HG02840 (cell line): ENCODE results near the gene HES7.
"Not testable (repeated sequence)": the region's sequence is repeated elsewhere in the genome, so short reads cannot be mapped to it uniquely, and the experiment has no call there.

Source experiments
- ATAC-seq: cut with Tn5 transposase; IDR thresholded peaks from one replicate; pipeline ENCODE4 v1.9.1; 2021; ENCODE audit warnings: mild to moderate bottlenecking, moderate library complexity, moderate number of reproducible peaks; ENCODE audit not compliant: unreplicated experiment, low FRiP score

Gene HES7

DNA sequence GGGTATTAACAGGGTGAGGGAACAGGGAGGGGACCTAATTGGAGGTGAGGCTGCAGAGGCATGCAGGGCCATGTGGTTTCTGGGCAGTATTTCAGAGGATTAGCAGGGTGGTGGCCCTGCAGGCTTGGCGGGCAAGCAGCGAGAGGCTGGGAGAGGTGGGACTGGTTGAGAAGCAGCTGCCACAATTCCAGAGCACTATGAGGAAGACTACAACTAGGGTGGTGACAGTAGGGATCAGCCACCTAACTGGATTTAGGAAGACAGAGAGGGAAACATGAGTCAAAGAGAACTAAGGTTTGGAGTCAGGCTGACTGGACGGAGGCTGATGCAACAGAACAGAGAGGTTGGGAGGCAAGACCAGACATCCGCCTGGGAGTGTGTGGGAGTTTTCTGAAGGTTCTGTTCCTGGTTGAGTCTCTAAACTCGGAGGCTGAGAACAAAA is 17.9 kb downstream of the HES7 start:
- no peak for ATAC-seq

DNA sequence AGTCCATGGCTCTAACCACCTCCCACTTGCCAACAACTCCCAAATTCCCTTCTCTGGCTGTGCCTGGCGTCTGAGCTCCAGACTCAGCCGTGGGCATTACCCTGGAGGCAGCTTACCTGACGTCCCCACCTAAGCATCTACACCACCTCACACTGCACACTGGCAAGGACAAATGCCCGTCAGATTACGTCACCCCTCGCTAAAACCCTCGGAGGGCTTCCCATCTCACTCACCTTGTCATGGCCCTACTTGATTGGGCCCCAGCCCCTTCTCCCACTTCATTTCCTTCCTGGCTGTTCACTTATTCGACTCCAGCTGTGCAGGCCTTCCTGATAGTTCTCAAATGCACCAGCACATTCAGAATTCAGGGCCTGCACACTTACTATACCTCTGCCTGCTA is 19.0 kb downstream of the HES7 start:
- ATAC-seq = no peak

DNA sequence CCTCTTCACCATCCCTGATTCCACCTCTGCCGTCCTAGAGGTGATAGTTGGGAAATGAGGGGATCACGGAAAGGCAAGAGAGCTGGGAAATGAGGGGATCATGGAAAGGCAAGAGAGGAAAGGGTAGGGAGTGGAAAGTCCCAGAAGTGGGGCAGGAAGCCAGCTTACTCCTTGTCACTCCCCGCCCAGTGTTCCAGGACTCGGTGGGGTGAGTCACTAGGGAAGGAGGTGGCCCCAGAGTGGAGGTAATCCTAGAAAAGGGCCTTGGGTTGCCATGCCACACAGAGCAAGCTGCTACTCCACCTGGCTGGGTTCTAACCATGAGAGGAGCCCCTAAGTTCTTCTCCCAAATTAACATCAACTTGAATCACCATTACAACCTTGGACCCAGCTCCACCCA is 20.4 kb downstream of the HES7 start:
- ATAC-seq = no peak

DNA sequence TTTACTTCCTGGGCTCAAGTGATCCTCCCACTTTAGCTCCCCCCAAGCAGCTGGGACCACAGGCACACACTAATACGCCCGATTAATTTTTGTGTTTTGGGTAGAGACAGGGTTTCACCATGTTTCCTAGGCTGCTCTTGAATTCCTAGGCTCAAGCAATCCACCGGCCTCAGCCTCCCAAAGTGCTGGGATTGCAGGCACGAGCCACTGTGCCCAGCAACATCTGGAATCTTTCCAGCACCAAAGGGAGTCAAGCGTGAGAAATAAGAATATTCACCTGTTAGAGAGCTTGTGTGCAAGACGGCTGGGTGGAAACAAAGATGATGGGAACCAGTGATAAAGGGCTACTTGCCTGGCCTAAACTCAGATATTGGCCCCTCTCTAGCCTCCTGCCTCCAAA is 22.2 kb downstream of the HES7 start:
- ATAC-seq = no peak

DNA sequence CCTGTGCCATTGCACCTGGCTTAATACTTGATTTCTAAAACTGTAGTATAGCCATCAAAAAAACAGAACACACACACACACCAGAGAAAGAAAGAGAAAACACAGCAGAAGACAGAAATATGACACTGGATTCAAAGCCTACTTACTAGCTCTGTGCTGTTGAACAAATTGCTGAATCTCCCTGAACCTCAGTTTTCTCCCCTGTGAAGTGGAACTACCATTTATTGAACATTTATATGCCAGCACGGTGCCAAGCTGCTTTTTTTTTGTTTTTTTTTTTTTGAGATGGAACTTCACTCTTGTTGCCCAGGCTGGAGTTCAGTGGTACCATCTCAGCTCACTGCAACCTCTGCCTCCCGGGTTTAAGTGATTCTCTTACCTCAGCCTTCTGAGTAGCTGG is 23.1 kb downstream of the HES7 start:
- no peak for ATAC-seq

DNA sequence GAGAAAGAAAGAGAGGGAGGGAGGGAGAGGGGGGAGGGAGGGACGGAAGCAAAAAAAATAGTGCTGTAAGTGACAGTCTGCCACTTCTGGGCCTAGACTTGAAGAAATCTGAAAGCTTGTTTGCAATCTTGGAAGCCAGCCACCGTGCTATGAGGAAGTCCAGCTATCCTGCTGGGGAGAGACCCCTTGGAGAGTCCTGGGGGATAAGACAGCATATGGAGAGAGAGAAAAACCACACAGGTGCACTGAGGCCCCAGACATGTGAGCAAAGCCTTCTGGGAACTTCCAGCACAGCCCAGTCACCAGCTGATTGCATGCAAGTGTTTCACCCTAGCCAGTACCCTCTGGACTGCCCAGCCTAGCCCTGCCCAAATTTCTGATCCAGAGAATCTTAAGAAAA is 23.8 kb downstream of the HES7 start:
- ATAC-seq = no peak

DNA sequence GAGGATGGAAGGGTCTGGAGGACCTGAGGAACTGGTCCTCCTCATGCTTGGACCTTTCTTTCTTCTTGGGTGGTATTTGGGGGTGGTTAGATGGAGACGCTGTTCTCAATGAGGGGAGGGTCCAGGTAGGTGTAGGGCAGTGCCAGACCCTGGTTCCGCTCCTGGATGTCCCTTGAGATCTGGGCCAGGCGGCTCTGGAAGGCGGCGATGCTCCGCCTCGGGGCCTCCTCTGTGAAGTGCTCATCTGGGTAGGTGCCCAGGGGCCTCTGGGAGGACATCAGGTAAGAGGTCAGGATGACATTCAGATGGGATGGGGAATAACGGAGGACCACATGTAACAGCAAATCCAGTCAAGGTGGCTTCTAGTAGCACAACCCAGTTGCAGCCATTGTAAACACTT is 27.4 kb downstream of the HES7 start:
- ATAC-seq = no peak

DNA sequence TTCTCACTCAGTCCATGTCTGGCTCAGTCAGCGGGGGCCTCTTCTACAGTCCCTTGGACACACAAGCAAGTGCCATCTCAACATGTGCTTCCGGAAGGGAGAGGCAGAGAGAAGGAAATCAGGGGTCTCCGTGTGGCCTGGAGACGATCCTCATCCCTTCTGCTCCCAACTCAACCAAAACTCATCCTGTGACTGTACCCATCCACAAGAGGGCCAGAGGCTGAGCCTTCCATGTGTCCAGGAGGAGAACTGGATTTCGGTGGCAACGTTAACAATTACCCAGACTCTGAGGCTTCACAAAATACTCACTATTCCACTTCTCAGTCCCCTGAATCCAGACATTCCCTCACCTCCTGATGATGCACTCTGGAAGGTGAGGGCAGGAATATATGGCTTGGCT is 28.5 kb downstream of the HES7 start:
- no peak for ATAC-seq

DNA sequence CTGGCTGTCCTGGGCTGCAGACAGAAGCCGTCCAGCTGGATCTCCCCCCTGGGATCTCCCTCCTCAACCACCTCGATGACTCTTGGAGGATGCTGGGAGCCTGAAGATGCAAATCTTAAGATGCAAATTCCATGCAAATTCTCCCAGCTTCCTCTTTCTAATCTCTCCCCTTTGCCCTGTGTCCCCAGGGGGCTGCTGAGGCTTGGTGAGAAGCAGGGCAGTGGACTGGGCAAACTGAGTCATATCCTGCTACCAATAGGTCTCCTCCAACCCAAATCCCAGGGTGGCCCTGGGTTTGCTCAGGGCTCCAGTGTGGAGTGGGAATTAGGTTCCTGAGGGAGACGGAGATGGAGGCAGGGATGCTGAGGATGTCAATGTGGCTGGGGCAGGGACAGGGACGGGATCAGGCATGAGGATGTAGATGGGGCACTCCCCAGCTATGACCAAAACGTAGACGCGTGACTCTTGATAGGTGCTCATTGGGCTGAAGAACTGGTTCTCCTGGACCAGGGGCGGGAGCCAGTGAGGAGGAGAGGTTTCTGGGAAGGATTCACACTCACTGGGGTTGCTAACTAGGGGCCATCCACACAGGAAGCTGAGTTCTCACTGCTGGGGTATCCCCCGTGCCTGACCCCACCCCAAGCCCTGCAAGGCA is 32.7 kb downstream of the HES7 start:
- peak; percentile 60 for ATAC-seq

DNA sequence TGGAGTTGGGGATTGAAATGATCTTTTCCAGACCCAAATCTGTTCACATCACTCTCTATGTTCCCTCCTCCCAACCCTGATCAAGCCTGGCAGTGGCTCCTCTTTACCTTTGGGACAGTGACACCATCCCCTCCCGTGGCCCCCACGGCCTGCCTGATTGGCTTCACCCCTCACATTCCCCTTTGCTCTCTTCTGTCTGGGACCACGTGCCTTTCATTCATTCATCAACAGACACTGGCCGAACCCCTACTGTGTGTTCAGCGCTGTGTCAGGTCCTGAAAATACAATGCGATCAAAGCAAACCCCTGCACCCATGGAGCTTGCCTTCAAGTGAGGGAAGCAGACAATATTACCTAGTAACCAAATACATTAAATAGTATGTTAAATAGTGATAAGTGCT is 34.2 kb downstream of the HES7 start:
- ATAC-seq = no peak

DNA sequence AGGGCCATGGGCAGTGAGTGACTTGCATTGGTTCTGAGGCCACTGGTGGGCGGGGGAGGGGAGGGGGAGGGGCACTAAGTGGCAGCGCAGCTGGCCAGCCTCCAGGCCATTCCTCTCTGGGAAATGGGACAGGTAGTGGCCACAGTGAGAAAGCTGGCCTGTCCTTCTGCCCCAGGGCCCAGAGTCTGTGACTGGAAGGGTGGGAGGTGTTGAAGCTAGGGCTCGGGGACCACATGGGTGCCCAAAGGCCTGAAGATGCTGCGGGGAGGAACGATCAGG is 36.0 kb downstream of the HES7 start:
- no peak for ATAC-seq

DNA sequence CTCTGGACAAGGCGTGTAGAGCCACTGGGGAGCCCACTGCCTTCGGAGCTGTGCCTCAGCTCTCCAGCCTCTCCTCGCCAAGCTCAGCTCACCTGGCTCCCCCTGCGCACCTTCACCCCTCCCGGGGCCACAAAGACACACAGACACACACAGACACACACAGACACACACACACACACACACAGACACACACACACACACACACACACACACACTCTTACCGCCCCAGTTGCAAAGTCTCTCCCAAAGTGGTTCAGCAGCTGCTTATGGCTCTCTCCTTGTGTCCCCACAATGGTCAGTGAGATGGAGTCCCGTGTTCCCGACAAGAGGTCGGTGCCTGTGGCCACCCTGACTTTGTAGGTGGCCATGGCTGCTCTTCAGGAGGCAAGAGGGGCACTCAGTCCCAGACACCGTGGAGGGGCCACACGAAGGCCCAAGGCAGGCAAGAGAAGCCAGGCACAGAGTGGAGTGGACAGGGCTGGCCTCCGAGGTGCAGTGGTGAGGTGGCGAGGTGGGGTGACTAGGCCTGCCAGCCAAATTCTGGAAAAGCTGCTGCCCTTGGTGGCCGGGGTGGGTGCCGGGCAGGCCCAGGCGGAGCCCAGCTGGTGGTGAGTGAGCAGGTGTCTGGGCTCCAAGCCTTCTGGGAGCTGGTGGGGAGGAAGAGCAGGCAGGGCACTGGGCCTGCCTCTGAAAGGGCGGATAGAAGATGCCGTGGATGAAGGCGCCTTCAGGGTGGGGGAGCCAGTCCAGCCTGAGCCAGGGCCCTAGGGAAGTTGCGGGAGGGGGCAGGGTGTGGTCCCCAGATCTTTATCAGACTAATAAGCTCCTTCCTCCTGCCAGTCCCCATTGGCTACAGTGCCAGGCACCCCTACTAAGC is 36.6 kb downstream of the HES7 start, which contains the start of gene ALOX12B:
TSS of gene ALOX12B (minus strand) at position 642 of the 877 bp plus-strand sequence. CDS start at position 368, 274 bp downstream.
- no peak for ATAC-seq

DNA sequence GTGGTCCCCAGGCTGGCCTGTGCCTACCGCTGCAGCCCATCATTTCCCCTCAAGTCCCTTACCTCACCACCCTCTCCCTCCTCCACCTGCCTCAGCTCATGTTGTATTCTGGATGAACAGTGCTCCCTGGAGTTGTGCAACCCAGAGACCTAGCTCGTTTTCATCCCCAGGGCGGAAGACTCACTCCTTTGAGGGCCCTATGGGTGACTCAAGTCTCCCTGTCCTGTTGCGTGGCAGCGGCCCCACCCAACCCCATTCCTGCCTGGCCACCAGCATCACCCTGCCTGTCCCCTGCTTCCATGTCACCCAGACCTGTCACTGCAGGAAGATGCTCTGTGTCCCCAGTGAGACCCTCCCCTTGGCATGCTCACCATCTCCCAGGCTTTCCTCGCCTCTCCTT is 39.7 kb downstream of the HES7 start:
- no peak for ATAC-seq

DNA sequence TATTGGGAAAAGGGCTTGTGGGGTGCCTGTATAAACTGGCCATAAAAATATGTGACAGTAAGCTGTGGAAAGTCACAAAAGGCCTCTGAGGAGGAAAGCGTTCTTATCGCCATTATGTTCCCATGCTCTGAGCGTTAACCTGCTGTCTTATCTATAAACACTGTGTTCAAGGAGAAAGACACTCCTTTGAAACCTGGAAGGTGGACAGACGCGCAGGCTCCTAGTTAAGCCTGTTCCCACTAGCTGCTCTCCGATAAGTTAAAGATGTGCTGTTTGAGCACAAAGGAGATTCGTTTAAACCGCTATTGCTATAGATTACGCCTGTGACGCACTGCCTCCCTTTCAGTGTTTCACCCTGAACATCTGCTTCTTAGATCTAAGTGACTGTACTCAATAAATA is 41.6 kb downstream of the HES7 start:
- no peak for ATAC-seq

DNA sequence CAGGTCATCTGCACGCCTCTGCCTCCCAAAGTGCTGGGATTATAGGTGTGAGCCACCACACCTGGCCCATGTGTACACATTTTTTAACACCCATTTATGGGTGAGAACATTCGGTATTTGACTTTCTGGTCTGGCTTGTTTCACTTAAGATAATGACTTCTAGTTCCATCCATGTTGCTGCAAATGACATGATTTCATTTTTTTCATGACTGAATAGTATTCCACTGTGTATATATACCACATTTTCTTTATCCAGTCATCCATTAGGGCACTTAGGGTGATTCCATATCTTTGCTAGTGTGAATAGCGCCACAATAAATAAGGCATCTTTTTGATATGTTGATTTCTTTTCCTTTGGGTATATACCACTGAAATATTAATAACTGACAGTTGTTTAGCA is 42.0 kb downstream of the HES7 start:
- ATAC-seq = no peak

DNA sequence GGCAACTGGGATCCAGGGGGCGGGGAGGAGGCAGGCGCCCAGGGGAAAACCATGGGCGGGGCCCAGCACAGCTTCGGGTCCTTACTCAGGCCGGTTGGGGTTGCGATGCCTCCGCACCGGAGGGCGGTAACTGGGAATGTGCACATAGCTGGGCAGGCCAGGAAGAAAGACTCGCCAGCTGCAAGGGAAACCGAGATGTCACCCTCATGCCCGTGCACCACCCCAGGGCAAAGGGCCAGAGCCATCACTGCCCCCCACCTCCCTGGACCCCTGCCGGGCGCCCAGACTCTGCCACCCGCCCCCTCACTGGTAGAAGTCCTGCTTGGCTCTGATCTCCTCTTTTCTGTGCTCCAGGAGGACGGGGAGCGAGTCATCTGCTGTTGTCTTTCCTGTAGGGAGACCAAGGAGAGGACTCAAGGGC is 43.1 kb downstream of the HES7 start:
- ATAC-seq = no peak

DNA sequence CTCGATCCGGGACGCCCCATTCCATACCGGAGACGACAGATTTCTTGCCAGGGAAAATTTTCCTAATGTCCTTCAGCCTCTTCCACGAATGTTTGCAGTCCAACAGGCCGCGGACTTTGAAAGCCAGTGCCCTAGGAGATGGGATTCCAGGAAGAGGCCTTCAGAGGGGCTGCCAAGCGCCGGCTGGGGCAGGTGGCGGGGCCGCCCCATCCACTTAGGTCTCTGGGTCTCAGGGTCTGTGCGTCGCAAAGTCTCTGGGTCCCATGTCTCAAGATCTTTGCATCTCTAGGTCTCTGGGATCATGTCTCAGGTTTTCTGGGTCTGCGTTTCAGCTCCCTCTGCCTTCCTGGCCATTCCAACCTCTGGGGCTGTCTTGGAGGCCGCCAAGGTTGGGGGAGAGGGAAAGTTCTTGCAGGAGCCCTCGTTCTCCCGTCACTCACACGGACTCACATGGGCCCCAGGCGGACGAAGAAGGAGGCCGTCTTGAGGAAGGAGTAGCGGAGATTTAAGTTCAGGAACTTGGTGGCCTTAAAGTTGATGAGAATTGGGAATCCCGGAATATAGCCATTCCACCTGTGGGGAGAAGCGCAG is 43.6 kb downstream of the HES7 start:
- no peak for ATAC-seq

DNA sequence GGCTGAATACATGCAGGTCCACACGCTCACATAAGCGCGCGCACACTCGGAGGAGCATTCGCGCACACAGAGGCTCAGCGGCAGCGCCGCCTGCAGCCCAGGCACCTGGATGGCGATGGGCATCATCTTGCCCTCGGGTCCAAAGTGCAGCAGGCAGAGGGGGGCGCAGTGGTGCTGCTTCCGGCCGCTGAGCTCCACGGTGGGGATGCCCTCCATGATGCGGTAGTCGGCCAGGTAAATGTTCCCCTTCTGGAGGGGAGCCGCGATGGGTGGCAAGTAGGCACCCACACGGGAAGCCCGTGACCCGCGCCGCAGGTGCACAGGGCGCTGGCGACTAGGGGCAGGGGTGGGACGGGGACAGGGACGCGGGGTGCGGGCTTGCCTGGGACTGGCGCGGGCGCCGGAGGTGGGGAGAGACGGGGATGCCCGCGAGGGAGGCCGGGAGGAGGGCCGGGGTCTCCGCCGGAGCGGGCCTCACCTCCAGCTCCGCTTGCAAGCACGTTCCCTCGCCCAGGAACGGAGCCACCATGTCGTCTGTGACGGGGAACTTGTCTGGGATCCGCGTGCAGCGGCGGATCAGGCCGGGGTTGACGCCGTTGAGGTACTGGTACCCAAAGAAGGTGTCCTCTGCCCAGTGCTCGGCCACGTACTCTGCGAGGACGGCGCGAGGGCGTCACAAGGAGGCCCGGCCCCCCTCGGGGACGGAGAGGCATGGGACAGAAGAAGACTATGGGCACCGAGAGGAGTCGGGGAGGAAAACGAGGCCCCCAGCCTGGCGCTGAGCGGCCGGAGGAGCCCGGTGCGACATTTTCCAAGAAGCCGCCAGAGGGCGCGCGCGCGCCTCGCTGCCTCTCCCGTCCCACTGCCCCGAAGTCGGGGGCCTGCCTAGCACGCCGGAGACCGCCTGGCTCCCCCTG is 44.4 kb downstream of the HES7 start:
- no peak for ATAC-seq

DNA sequence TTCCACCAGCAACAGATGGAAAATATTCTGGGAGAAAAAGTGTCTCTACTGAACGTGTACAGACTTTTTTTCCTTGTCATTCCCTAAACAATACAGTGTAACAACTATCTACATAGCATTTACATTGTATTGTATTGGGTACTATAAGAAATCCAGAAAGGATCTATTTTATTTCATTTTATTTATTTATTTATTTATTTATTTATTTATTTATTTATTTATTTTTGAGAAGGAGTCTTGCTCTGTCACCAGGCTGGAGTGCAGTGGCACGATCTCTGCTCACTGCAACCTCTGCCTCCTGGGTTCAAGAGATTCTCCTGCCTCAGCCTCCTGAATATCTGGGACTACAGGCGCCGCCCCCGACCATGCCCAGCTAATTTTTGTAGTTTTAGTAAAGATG is 46.0 kb downstream of the HES7 start:
- ATAC-seq = not testable (repeated sequence)

DNA sequence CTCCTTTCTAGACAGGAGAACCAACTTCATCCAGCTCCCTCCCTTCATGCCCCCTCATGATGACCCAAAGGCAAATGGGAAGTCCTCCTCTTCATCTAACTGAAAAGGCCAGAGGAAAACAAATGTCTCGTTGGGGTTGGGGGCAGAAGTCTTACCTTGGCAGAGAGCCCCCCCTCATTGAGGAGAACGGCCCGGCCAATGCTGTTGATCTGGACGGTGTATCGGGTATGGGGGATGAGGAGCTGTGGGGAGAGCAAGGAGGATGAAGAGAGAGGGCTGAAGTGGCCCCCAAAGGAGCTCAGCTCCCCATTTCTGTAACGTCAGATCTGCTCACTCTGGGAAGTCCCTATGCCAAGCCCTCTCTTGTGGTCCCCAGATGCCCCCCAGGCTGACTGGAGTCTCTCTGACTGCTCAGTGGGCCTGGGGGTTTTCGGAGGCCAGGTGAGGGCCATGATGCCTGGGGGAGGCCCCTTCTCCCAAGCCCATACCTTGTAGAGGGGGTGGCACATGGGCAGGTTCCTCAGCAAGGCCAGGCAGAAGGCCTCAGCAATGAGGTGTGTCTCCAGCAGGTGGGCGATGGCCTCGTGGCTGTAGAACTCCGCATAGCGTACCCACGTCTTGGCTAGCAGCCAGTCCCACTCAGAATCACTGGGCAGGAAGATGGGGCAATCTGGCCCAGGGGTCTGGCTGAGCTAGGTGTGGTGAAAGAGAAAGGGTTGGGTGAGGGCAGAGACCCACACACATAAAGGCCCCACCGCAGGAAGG is 47.2 kb downstream of the HES7 start:
- no peak for ATAC-seq
